Psoas muscle (tissue), 8 donors: ENCODE data around the gene NIPSNAP3A. TPM values are rescaled to one million over a fixed set of nuclear protein-coding genes. Genes with fewer than 3 reads are reported as not detected.
A peak's percentile ranks its signal among the peaks of the same experiment; 100 is the strongest.

Experiments used
- ATAC-seq, 4 donors: fragments of 200-7000 bp; cut with Tn5 transposase; one replicate each; pipeline ENCODE4 v1.9.1; 2020; ENCODE audit warnings: moderate library complexity in 3 of 4, mild to moderate bottlenecking in 2 of 4
- DNase-seq, 2 donors: peaks; one replicate each; pipeline ENCODE4 v3.0.0-alpha.2; 2020
- H3K27ac ChIP-seq: fragments of 200-600 bp; one replicate; pipeline ENCODE4 v1.8.0; 2022
- H3K27me3 ChIP-seq, 3 donors: fragments of 200-600 bp in 1 of 3; one replicate each; pipeline versions ENCODE4 v1.6.1 to v1.8.0; 2013 to 2022; ENCODE audit warnings: low read length in 2 of 3, mild to moderate bottlenecking in 2 of 3, moderate library complexity in 1 of 3; ENCODE audit not compliant: insufficient read depth in 3 of 3
- H3K36me3 ChIP-seq, 2 donors: fragments of 200-600 bp in 1 of 2; one replicate each; pipeline versions ENCODE4 v1.6.1 to v1.8.0; 2013 to 2022; ENCODE audit warnings: low read depth in 1 of 2, mild to moderate bottlenecking in 1 of 2, moderate library complexity in 1 of 2; ENCODE audit not compliant: insufficient read depth in 1 of 2
- H3K4me1 ChIP-seq: fragments of 200-600 bp; one replicate; pipeline ENCODE4 v1.8.0; 2022
- H3K4me3 ChIP-seq: fragments of 200-600 bp; one replicate; pipeline ENCODE4 v1.8.0; 2022; ENCODE audit warnings: mild to moderate bottlenecking
- H3K9me3 ChIP-seq: fragments of 200-600 bp; one replicate; pipeline ENCODE4 v1.8.0; 2022
- CTCF ChIP-seq: fragments of 200-600 bp; IDR thresholded peaks from one replicate; pipeline ENCODE4 v1.8.0; 2022; ENCODE audit warnings: antibody characterized with exemption
- WGBS, 3 donors: extraction: QIAGEN DNeasy Blood & Tissue Kit; methylation state at CpG; one replicate each; pipeline versions ENCODE4 v1.1.6 to v1.1.7; 2013; 5-methylcytosine and 5-hydroxymethylcytosine counted together
- intact Hi-C, 2 donors: fragments of 100-400 bp; cut with DNase I; formaldehyde crosslinking; loops; one replicate each; pipeline versions ENCODE4 v1.11.0 to v1.14.2; 2022
- polyA plus RNA-seq, 3 donors: library from polyadenylated mRNA; stranded (reverse); fragments of 200-250 nt; gene quantifications; one replicate each; pipeline ENCODE4 v1.2.3, GENCODE V29; 2013
- total RNA-seq, 4 donors: library from RNA; stranded (reverse); fragmentation: NEBNext Ultra II Directional in 2 of 4; extraction: Animal tissue kit (Norgen Biotek cat#: 25700) in 2 of 4; gene quantifications; one replicate each; pipeline versions ENCODE4 v1.2.1 to v1.2.4, GENCODE V29; 2021 to 2023
- donor health status: healthy with polysubstance abuse.
- donor health status: DM: no; HTN: no; CAD: no; lungs with moderate emphysema.
- donor health status: Bipolar disorder and iron deficiency.
- donor health status: healthy.
- donor health status: DM: yes; HTN: yes; CAD: no.
- donor health status: DM: no; HTN: no; CAD: no.
- donor health status: DM: no; HTN: no; CAD: no.
- donor health status: DM: yes; HTN: yes; CAD: no.

The NIPSNAP3A gene
- total and polyA plus RNA-seq, 7 donors: 4.3 to 19.8 (median 9.3) TPM

GRCh38 chr9:104775574-104775936 lies 28.1 kb downstream of the NIPSNAP3A start:
- Histone ChIP-seq H3K36me3 (peaks cover 0 to 25% of the 10 kb centered on the region in 2 donors), H3K27me3 (no peaks in the 10 kb centered on the region), H3K9me3 (no peaks in the 10 kb centered on the region), H3K4me3 (peak overlapping the region; percentile 52), H3K27ac (peak overlapping the region; percentile 81), H3K4me1 (peaks cover 52% of the 10 kb centered on the region)
- intact Hi-C loops: no loop called here
- ATAC-seq (peak; percentile 13 to 28 (median 20)), DNase-seq (no peak)
- TF ChIP-seq CTCF: no peak

DNA sequence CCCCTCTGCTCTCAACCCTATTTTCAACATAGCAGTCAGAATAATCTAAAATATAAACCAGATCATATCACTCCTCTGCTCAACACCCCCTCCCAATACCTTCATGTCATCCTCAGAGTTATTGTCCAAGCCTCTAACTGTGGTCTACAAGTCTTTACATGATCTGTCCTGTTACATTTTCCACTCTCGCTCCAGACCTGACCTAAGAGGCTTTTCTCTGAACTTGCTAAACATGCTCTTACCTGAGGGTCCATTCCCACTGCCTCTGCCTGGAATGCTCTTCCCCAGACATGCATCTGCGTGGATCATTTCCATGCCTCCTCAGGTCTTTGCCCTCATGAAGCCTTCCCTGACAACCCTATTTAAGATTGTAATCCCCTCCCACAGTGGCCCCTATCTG lies 28.5 kb downstream of the NIPSNAP3A start:
- ATAC-seq (peak in 1 of 4 donors; percentile 6), DNase-seq (no peak)
- no peak overlapping the region for H3K4me3 ChIP-seq
- peaks cover 54% of the 10 kb centered on the region for H3K4me1 ChIP-seq
- no peak for TF ChIP-seq CTCF
- H3K9me3 ChIP-seq: no peaks in the 10 kb centered on the region
- peaks cover 0 to 22% of the 10 kb centered on the region in 2 donors for H3K36me3 ChIP-seq
- 89 to 94% (median 93%) methylated on average over 2 of the region's 2 CpGs for WGBS, 3 donors
- H3K27me3 ChIP-seq: no peaks in the 10 kb centered on the region
- peak overlapping the region; percentile 81 for H3K27ac ChIP-seq
- intact Hi-C loops: no loop called here

DNA sequence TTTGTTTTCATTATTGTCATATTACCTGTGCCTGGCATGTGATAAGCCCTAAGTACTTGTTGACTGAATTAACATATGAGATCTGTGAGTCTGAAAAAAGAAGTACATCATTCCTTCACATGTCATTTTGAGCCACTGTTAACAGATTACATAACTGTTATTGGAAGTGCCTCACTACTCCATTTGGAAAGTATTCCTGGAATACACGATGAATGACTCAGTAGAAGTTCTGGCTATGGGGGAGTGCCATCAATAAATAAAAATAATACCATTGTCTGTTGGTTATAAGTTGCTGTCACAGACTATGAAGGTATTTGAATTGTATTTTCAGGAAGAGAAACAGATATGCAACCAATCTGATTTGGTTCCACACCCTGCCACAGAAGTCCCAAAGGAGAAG lies 29.3 kb downstream of the NIPSNAP3A start:
- Histone ChIP-seq H3K36me3 (peaks cover 0 to 22% of the 10 kb centered on the region in 2 donors), H3K27ac (peak overlapping the region; percentile 81), H3K27me3 (no peaks in the 10 kb centered on the region), H3K4me3 (no peak overlapping the region), H3K9me3 (no peaks in the 10 kb centered on the region), H3K4me1 (peaks cover 62% of the 10 kb centered on the region)
- intact Hi-C loops: no loop called here
- DNase-seq (no peak), ATAC-seq (peak in 3 of 4 donors; percentile 18 to 38 (median 34))
- TF ChIP-seq CTCF: no peak
- WGBS, 3 donors: 18 to 42% (median 19%) methylated on average over 1 of the region's 1 CpG

GRCh38 chr9:104778802-104779201 lies 31.3 kb downstream of the NIPSNAP3A start:
- no peak for DNase-seq
- no peak for TF ChIP-seq CTCF
- ATAC-seq: no peak
- no peak overlapping the region for H3K4me3 ChIP-seq
- no peaks in the 10 kb centered on the region for H3K9me3 ChIP-seq
- WGBS, 3 donors: 81 to 89% (median 85%) methylated on average over 4 of the region's 4 CpGs
- intact Hi-C loops: no loop called here
- peaks cover 0 to 42% of the 10 kb centered on the region in 2 donors for H3K36me3 ChIP-seq
- H3K27me3 ChIP-seq: no peaks in the 10 kb centered on the region
- peaks cover 49% of the 10 kb centered on the region for H3K4me1 ChIP-seq
- H3K27ac ChIP-seq: no peak overlapping the region

DNA sequence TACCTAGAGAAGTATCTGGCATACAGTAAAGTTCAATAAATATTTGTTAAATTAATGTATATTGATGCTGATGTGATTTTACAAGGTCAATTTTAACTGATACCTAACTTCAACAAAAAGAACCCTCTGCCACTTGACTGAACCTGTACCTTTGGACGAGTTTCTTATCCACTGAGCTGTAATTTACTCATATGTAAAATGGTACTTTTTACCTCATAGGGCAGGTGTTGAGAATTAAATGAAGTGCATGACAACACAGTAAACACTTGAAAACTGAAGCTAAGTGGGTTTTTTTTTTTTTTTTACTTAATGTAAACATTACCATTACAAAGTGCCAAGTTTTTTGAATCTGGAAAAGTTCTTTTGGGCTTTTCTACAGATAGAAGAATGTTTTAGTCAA lies 31.9 kb downstream of the NIPSNAP3A start:
- Histone ChIP-seq H3K4me3 (no peak overlapping the region), H3K9me3 (no peaks in the 10 kb centered on the region), H3K36me3 (peaks cover 0 to 47% of the 10 kb centered on the region in 2 donors), H3K27ac (no peak overlapping the region), H3K4me1 (peaks cover 45% of the 10 kb centered on the region), H3K27me3 (no peaks in the 10 kb centered on the region)
- intact Hi-C loops: no loop called here
- no peak for TF ChIP-seq CTCF
- no peak for DNase-seq
- WGBS, 3 donors: 87 to 93% (median 93%) methylated on average over 1 of the region's 1 CpG
- ATAC-seq: no peak
